DMS114 treated with DMSO at 0.1 percent for 48 hours (cell line): Measurements from ENCODE around the gene TP53AIP1.

ENCODE experiments used
- DNase-seq: peaks from one replicate; lab custom pipeline; 2025; ENCODE audit not compliant: unreplicated experiment; lab: John Stamatoyannopoulos, UW

TP53AIP1 gene

GRCh38 chr11:128890543-128891368 lies 51.9 kb downstream of the TP53AIP1 start, which contains the start of gene KCNJ5:
TSS of gene KCNJ5 (plus strand) at chr11:128891356. CDS start at chr11:128911274, 19,918 bp downstream.
- no peak for DNase-seq

DNA sequence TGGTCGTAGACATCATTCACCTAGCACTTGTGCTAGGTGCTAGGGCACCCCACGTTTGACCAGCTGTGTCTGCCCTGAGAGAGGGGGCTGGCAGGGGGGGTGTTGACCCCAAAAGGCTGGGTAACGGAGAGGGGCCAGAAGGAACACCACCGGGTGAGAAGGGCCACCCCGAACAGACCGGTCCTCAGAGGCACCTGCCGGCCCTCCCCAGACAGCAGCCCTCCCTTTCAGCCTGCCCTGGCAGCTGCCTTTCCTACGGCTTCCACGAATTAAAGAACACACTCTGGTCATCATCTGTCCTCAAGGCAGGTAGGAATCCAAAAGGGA lies 52.5 kb downstream of the TP53AIP1 start:
- no peak for DNase-seq

- no peak for DNase-seq
These were observed 52.9 kb downstream of the TP53AIP1 start for GRCh38 chr11:128889657-128890213.

DNA sequence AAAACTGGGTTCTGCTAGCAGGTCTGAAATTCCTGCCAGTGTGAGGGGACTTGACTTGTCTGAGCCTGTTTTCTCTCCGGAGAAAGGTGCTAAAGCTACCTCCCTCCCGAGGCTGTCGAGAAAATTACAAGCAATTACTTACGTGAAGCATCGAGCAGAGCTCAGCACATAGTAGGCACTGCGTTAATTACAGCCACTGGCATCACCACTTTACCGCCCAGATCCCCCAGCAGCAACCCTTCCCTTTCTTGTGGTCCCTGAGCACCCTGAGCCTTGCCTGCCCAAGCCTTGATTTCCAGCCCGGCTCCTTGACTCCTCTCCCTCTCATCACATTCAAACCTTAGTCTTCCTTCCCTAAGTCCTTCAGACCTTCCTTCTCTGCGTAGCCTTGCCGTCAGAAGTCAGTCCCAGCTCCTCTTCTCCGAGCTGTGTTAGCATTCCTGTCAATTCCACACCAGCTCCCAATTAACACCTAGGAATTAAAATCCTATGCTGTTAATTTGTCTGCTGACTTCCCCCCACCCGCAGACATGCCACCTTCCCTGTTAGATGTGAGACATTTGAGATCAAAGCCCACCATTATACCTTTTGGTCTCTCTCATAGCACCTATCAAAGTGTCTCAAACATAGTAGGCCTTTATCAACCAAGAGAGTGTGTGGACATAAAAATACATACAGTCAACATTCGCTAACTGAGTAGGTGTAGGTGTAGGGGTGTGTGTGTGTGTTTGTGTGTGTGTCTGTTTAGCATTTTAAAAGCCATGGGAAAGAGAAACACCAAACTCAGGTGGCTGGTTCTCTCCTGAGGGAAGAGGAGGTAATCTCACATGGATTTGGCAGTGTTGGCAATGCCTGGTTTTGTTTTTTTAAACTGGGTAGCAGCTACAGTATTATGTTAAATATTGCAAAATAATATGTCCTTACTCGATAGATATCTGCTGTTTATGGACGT lies 54.4 kb downstream of the TP53AIP1 start:
- DNase-seq: no peak

GRCh38 chr11:128886406-128887124 lies 56.1 kb downstream of the TP53AIP1 start:
- no peak for DNase-seq
